Measurements from ENCODE around the gene PEG3.

Gene PEG3

DNA sequence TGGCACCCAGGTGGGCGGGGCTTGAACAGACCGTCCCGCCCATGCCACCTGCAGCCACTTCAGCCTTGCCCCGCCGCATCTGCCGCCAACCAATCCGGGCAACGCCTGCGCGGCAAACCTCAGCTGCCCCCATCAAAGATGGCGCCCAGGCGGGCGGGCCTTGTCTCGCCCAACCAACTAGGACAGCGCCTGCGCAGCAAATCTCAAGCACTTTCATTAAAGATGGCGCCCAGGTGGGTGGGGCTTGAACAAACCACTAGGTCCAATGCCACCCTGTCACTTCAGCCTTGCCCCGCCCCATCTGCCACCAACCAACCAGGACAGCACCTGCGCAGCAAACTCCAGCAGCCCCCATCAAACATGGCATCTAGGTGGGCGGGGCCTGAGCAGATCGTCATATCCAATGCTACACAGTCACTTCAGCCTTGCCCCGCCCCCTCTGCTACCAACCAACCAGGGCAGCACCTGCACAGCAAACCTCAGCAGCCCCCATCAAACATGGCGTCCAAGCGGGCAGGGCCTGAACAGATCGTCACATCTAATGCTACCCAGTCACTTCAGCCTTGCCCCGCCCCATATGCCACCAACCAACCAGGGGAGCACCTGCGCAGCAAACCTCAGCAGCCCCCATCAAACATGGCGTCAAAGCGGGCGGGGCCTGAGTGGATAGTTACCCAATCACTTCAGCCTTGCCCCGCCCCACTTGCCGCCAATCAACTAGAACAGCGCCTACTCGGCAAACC is 1.4 kb downstream of the PEG3 start:
- peak; percentile 100 for DNase-seq

DNA sequence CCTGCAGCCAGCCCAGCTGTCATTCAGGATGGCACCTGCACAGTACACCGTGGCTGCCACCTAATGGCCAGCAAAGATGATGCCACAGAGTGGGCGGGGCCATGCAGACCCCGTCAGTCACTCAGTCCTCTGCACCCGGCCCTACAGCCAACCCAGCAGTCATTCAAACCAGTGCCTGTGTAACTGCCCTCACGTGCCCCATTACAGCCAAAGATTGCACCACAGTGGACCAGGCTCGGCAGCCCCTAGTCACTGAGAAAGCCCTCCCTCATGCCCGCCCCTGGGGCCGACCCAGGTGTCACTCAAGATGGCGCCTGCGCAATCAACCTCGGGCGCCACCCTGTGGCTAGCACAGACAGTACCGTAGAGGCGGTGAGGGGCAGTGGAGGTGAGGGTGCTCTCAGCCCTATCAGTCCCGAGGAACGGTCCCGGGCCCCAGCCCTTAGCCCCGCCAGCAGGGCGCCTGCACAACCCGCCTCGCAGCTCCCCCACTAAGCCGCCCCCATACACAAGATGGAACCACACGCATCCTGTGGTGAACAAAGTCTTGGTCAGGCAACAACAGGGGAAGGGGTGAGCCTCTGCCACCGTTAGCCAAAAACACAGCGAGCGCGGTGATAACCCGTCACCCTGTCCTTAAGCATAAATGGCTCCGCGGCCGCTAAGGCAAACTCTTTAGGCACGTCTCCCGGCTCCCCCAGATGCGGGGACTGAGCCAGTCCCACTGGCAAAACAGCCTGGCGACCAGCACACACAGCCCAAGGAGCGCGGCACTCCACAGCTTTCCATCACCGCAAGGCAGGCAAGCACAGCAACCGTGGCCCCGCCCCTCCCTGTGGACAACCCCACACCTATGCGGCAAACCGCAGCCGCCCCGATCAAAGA is 2.3 kb downstream of the PEG3 start:
- DNase-seq: peak; percentile 92 to 95

DNA sequence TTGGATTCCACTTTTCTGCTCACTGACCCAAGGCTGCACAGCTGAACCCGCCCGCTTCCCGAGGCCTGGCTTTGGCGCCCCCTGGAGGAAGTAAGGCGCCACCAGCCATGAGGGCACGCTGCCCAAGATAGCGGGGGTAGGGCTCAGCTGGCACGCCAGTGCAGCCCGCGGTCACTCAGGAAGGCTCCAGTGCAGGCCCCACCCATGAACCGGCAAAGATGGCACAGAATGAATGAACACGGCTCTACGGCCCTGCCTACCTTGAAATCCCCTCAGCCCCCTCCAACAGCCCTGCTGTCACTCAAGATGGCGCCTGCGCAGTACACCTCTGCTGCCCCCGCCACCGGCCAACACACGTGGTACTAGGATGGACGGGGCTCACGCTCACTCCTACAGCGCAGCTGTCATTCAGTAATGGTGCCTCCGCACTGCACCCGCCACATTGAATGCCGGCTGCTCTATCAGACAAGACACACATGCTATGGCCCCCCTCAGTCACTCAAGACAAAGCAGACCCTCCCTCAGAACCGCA is 3.0 kb downstream of the PEG3 start:
- peak; percentile 95 to 96 for DNase-seq

DNA sequence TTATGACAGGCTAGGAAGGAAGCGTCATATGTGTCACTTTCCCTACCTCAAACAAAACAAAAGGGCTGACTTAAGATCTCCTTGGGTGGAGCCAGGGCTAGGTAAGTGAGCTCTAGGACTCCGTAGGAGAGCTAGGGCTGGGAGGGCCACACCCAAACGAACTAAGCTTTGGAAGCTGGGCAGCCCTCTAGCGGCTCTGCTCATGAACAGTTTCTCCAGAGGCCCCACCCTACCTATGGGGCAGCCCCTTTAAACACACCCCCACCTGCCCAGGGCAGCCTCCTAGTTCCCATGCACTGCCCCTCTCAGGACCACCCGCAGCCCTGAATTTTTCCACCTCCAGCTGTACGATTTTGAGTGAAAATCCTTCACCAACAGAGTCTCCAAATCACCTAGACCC is 3.5 kb downstream of the PEG3 start:
- DNase-seq: peak; percentile 58 to 65

DNA sequence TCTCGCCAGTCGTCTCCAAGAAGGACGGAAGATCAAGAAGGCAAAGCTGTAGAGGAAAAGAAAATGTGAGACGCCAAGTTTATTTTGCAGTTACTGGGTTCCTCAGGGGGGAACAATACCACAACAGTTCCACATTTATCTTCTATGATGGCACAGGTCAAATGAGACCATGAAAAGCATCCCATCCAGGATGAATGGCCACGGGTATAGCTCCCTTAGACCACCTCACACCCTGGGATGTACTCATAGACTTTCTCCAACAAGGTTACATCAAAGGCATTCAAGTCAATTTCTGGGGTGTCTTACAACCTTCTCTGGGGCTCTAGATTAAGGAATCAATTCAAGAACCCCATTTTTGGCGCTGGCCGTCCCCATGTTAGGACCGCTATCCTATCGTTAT is 4.5 kb downstream of the PEG3 start:
- DNase-seq: no peak

DNA sequence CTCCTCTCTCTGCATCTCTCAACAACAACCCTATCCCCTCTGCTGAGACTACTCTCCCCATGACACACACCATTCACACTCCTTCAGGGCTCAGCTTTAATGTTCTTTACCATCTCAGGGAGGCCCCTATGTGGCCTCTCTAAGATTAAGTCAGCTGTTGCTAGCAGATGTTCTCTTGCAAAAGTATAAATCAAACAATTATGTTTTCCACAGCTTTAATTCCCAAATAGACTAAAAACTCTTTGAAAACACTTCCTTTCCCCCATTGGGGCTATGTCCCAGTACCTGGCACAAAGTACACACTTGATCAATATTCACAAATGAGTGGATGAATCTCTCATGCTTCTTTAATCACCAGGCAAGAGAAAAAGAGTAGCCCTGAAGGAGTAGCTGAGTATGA is 5.1 kb downstream of the PEG3 start:
- DNase-seq: no peak

DNA sequence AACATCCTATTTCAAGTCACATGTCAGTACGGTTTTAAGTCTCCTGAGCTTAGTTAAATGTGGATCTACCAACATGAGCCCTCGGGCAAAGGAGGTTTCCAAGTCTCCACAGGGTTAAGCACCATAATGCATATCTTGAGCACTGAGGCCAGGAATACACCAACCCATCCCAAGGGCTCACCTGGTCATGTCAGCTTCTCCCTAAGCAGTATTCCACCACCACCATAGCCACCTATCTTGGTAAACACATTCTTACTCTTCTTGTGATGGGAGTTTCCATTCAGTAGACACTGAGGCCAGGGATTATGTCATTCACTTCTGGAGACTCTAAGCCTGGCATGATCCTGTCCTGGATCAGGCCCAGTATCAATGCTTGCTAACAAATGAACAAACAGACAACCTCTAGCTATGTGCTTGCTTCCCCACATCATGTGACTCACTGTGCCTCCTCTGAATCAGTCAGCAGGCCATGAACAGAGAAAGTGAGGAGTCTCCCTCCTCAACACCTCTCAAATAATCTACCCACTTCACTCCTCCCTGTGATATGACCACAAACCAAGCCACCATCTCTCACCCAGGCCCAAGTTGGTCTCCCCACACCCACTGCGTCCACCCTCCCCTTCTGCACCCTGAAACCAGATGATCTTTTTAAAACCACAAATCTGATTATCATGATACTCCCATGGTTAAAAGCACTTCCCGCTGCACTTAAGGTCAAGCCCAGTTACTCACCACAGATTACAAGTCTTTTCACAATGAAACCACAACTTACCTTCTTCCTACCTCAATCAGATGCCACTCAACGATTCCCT is 5.8 kb downstream of the PEG3 start:
- no peak for DNase-seq

DNA sequence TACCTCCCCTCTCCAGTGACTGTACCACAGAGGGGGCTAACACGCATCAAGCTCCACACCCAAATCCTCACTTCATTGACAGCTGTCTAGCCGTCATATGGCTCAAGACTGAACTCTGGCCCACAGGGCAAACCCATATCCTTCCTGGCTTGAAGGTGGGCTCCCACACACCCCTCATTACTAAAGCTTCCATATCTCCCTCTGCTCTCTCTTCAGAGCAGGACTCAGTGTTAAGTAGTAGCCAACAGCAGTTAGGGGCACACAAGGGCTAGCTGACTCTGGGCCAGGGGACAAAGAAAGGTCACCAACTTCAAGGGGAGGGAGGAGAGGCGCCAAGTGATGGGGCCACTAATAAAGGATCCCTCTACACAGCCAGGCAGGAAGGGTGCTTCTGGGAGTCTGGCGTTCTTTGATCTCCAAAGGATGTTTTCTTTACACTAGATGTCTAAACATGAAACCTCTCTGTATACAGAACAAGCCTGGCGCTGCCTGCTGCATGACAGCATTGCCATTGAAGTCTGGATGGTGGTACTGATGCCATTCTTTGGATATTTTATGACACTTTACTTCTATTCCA is 8.1 kb downstream of the PEG3 start:
- DNase-seq: no peak

DNA sequence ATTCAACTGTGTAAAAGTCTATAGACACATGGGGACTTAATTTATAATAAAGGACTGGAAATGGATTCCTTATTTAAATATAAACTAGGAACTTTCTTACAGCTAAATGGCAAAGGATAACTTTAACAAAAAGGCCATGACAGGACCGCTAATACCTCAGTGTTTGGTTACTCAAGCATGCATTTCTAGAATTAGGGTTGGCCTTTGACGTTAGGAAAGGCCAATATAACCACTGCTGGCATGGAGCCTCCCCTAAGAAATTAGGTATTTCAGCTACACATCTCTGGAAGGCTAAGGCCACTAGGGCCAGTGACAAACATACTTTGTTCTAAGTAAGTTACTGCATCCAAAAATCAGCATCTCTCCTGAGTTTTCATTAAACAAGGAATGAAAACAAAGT is 9.3 kb downstream of the PEG3 start:
- no peak for DNase-seq

DNA sequence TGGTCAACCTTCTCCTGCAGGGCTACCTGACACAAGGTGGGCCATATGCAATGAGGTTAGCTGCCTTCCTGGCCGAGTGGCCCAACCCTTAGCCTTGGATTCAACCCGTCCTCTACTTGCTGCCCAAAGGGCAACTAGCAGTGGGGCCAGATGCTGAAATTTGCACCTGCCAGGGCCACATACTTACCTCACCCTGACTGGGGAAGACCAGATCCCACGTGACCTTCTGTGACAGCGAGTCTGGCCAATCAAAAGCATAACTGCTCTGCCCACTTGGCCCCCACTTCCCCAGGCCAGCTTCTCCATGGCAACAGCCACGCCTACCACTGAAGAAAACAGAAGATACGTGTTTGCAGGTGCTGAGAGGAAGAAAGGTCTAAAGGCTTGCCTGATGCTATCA is 10.9 kb downstream of the PEG3 start:
- no peak for DNase-seq

DNA sequence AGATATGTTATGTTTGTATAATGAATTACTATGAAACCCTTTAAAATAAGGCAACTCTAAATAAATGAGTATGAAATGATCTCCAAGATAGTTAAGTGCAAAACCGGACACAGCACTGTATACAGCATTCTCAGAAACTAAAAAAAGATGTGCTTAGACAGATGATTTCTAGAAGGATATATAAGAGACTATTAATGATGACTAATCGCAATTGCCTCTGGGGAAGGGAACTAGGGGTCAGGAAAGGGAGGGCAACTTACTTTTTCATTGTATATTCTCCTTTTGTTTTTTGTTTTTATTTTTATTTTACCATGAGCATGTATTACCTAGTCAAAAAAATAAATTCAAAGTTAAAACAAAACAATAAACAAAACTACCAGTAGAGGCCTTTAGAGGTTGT is 12.8 kb downstream of the PEG3 start:
- no peak for DNase-seq

DNA sequence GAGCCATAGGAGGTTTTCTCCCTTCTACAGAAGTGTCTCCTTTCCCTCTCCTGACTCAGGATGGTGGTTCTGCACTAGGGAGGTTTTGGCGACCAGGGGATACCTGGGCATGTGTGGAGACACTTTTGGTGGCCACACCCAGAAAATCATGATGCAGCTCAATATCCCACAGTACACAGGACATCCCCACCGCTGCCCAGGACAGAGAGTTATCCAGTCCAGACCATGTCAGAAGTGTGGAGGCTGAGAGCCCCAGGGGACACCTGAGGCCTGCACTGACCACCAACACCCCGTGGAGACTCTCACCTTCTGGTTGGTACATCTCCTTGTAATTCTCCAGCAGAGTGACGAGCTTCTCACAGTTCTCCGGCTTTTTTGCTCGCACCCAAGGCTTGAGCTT is 16.6 kb downstream of the PEG3 start:
- DNase-seq: no peak

DNA sequence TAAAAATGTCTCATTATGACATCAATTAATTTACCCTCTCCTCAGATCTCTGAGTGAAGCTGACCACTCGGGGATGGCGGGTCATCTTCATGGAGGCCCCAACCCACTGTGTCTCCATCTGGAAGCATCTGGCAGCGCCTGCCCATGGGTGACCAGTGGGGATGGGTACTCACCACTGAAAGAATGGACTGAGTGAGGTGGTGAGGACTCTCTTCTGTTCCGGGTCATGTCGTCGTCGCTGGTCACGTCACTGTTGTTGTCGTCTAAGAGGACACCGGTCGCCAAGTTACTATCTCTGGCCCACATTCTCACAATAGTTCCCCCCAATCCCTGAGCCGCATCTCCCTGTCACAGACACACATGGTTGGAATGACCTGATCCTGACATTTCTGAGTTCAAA is 17.1 kb downstream of the PEG3 start:
- no peak for DNase-seq

DNA sequence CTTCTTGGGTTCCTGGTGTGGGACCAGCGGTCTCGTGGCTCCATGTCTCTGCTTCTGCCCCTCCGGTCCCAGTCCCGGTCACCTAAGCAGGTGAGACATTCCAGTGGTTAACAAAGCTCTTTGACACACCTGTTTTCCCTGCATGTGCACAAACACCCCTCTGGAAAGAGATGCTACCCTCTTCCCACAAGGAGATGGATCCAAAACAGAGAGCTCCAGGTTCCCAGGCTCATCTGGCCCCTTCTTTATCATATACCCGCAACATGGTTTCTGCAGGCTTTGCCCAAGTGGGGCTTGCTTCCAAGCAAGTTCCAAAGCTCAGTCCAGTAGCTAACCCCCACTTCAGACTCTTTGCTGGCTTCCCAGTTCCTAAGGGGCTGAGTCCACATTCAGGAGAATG is 17.8 kb downstream of the PEG3 start:
- DNase-seq: no peak

DNA sequence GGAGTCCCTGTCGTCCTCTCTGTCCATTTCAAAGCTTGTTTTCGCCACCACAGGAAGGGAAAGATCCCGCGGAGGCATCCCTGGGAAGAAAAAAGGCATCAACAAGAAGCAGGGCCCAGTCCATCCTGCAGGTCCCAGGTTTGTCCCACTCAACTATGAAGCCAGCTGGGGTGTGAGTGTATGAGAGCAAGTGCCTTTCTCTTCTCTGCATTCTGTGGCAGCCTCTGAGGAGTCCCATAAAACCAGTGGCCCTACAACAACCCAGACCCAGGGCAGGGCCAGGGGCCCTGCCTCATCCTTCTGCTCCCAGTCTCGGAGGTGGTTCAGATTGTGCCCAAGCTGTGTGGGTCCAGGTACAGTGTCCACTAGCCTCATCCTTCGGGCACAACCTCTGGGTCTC is 18.9 kb downstream of the PEG3 start:
- DNase-seq: no peak

DNA sequence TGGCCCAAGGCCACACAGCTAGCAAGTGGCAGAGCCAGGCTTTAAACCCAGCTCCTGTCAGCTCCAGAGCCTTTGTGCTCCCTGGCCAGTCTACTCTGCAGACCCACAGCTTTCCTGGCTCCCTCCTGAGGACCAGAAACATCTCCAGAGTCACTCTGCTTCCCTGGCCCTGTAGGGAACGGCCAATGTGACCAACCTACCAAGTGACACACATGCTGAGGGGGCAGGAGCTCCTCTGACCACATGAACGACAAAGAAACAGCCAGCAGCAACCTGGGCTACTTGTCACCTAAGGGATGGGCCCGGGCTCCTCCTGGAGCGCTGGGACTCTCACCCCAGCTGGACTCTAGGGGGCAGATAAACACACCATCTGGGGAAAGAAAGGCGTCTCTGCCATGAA is 19.3 kb downstream of the PEG3 start:
- no peak for DNase-seq

DNA sequence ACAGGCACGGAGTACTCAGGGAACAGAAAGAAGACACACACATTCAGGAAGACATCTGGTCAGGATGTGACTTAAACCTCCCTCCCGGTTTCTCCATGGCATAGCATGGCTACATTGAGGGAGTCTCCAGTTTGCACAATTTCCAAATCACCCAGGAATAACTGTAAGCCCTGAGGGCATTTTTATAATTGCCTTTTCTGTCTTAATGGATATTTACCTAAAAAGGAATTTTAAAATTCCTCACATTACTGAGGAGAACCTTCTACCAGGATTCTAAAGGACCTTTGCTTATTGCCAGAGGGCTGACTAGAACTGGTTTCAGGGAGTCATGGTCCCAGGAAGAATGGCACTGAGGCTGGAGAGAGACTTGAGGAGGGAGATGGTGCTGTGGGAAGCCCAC is 21.4 kb downstream of the PEG3 start:
- DNase-seq: no peak

DNA sequence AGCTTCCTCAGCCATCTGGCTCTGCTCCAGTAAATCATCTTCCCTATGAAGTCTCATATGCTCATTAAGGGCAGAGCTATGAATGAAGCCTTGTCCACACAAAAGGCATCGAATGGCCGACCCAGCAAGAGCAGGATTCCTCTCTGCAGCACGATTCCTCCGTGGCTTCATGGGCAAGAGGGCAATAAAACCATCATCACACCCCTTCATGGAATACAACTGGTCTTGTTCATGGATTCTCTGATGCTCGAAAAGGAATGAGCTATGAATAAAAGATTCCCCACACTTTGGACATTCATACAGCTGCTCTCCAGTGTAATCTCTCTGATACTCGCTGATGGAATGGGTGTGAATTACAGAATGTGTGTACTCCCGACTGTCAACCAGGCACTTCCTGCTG is 25.9 kb downstream of the PEG3 start:
- DNase-seq: no peak

DNA sequence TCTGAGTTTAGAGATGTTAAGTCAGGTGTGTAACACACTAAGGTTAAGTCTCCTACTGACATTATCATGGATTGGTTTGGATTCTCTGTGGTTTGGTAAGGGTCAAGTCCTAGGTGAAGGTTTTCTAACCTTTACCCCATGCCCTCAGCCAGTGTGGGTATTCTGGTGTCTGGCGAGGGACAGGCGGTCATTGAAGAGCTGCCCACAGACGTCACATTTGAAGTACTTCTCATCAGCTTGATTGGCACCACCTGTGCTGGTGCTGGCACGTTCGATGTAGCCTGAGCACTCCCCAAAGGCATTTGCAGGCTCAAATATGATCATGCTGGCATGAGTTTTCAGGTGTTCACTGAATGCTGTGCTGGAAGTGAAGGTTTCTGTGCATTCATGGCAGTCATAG is 27.0 kb downstream of the PEG3 start:
- DNase-seq: no peak

DNA sequence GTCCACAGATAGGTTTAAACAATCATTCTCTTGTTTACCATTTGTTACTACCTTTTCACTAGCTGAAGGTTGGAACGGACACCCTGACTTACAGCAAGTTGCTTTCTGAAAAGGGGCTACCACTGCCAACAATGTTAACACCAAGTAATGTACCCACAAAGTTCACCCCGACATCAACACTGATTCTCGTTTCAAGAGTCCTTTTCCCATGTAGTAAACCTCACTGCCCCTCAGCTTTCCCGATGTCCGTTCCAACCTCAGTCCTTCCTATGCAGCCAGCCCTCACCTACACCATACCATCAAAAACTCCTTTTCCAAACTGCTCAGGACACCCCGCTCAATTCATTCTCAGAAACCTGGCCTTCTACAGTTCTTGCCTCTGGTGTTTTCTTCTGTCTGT is 29.0 kb downstream of the PEG3 start:
- DNase-seq: no peak

DNA sequence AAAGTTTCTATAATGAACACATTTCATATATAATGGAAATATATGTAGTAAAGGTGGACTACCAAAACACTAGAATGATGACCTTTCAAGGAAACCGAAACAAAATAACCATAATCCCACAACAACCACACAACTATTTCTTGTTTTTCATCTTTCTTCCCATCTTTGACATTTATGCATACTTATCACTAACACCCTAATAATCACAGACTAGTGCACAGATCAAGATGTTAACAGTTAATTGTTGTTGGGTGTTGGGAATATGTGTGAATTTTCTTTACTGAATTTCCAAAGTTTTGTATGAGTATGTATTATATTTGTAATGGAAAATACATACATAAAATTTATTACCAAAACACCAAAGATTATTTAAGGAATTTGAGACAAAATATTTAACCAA is 30.3 kb downstream of the PEG3 start:
- DNase-seq: no peak

DNA sequence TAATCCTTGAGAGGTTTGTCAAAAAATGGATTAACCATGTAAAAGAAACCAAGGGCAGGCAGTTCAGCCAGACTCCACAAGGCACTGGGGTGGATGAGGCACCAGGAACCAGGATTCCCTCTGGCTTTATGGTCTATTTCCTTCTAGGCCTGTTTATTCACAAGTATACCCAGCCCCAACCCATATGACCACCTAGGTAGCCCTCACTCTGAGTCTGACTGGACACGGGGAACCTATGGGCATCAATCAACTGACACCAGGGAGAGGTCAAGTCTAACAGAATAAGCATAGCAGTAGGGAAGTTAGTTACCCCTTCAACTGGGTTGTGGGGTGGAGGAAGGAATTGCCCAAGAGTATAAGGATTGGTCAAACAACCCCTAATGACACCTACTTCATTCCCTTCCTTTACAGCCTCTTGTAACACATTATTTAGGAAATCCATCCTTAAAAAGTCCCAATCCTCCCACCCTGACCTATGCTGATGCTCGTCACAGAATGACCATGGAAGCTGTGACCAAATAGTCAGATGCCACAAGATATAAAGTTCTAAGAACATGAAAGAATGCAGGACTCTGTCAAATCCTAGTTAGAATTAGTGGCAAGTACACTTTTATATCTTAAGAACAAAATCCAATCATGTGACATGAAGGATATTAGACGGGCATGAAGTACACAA is 31.7 kb downstream of the PEG3 start:
- DNase-seq: no peak
